Hematopoietic multipotent progenitor cell treated with erythropoietin and hydrocortisone succinate and interleukin-3 and kit ligand, for 17 days (in vitro differentiated cells): Measurements from ENCODE around the gene MANEAL.

Experiments
- DNase-seq: peaks from one replicate; pipeline ENCODE4 v3.0.0-alpha.2; 2015; ENCODE audit warnings: low spot score

Gene MANEAL

DNA sequence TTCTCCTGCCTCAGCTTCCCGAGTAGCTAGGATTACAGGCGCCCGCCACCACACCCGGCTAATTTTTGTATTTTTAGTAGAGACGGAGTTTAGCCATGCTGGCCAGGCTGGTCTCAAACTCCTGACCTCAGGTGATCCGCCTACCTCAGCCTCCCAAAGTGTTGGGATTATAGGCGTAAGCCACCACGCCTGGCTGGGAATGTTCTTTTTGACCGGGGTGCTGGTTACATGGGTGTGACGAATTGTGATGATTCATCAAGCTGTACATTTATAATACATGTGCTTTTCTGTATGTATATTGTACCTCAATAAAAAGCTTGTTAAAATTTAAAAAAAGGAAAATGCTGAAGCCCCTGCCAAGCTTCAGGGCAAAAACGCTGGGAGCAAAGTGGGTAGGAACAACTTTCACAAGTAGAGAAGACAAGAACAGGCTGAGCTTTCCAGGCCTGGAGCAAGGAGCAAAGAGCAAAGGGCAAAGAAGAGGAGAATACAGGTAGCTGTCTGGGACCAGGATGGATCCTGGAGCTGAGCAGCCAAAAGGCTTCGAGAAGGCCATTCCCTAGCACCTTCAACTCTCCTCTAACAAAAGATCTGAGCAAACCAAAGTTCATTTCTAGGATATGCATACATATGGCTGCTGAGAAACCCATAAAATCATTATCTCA, 34.9 kb downstream of the MANEAL start:
- no peak for DNase-seq

DNA sequence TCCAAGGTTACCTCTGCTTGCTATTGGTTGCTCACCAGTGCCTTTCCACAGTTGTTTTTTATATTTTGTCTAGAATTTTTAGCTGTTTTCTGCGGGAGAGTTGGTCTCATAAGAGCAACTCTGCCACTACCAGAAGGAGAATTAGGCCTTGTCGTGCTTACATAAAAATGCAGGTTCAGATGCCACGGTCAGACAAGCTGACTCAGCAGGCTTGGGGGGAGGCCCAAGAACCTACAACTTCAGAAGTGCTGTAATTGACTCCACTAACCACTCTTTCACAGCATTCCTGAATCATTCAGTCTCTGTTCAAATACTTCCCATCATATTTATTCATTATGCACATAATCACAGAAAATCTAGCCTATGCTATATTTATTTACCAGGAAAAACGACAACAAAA, 37.5 kb downstream of the MANEAL start:
- no peak for DNase-seq

DNA sequence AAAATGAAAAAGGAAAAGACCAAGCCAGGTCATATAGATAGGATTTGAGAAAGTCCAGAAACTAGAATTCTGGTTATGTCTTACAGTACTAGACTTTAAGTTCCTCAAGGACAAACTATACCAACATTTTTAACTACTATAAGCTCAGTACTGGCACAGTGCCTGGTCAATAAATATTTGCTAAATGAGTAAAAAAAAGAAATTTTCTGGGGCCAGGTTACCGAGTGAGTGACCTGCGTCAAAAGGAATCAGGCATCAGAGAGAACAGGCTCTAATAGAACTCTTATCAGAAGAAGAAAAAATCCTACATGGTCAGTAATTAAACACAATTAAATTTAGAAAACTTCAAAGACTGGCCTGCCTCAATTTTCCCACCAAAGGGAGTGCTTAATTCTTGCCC, 38.2 kb downstream of the MANEAL start:
- DNase-seq: no peak

DNA sequence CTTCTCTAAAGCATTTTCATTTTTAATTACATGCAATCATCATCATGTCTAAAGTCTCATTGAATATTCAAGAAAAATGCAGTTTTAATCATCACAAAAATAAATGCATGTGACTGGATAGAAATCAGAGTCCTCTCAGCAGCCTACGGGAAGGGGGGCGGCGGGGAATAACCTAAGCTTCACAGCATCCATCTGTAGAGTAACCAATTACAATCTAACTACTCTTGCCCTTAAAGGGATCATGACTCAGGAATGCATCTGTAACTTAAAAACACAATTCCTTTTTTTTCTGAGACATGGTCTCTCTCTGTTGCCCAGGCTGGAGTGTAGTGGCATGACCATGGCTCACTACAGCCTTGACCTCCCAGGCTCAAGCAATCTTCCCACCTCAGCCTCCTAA, 43.1 kb downstream of the MANEAL start:
- no peak for DNase-seq

DNA sequence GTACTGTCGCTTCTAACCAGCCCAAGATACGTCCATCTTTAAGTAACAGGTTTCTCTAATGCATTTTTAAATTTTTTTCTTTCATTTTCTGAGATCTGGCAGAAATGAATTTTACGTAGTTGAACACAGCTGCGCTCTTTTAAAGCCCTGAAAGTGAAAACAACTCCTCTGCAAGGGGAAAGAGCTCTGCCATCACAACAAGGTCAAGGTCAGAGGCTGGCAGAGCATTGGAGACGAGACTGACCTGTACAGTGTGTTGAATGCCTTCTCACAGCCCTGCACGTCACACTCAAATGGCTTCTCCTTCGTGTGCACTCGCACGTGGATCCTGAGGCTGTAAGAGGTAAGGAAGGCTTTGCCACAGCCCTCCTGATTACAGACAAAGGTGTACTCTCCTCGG, 46.0 kb downstream of the MANEAL start:
- no peak for DNase-seq

DNA sequence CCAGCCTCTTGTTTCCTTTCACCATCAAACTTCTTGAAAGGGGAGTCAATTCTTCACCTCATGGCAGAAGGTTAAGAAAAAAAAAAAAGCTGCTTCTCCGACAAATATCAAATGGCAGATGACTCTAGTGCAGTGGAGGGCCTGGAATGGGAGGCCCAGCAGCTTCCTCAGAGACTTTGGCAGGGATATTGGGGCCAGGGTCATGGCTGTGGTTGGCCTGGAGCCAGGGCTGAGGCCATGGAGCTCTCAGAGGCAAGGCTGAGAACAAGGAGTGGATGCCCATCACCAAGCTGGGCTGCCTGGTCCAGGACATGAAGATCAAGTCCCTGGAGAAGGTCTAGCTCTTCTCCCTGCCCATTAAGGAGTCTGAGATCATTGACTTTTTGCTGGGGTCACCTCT, 47.1 kb downstream of the MANEAL start:
- no peak for DNase-seq

DNA sequence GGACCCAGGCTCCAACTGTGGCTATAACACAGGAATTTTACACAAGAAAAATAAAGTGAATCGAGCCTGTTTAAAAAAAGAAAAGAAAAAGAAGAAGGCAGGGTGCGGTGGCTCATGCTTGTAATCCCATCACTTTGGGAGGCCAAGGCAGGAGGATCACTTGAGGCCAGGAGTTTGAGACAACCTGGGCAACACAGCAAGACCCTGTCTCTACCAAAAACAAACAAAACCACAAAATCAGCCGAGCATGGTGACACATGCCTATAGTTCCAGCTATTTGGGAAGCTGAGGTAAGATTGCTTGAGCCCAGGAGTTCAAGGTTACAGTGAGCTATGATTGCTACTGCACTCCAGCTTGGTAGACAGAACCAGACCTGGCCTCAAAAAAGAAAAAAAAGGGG, 48.0 kb downstream of the MANEAL start:
- DNase-seq: no peak

DNA sequence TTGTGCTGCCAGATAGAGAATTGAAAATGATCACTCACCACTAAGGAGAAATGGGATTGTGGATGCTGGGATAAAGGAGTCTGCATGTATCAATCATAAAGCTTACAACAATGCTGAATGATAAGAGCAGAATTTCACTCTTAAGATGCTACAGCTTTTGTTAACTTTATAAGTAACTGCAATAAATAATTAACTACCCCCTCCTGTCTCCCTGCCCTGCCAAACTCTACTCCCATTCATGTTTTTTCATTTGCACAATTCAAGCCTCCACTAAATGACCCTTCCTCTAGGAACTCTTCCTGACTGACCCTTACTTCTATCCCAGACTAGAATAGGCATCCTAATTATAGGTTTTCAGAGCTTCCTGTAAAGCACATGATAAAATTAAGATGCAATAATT, 50.9 kb downstream of the MANEAL start:
- DNase-seq: no peak

DNA sequence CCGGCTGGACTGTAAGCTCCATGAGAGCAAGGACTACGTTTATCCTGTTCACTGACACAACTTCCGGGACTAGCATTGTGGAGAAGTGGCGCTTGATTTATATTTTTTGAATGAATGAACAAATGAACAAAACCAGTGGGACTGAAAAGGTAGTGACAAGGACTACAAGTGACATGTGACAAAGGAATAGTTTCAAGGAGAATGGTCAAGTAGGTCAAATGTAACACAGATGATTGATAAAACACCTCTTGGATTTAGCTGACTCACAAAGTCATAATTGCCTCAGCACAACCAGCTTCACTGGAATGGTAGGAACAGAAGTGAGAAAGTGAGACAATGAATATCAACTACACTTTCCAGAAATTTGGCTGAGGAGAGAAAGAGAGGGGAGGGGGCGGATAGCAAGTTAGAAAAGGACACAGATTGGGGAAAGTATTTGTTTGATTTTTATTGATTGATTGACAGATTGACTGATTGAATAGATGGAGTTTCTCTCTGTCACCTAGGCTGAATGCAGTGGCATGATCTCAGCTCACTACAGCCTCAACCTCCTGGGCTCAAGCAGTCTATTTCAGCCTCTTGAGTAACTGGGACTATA, 51.5 kb downstream of the MANEAL start:
- DNase-seq: no peak

DNA sequence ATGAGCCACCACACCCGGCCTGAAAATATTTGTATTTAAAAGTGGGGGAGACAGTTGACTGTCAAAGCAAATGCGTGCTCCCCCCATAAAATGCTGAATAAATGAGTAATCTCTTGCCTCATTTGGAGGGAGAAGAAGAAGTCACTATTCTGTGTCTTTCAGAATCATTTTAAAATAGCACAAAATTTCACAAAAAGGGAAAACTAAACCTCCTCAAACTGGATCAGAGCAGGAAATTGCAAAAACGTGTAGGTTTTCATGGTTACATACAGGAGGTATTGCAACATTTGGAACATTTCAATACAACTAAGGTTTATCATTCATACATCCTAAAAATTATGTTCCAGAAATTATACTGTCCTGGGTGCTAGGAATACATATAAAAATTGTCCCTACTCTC, 52.1 kb downstream of the MANEAL start:
- DNase-seq: no peak

DNA sequence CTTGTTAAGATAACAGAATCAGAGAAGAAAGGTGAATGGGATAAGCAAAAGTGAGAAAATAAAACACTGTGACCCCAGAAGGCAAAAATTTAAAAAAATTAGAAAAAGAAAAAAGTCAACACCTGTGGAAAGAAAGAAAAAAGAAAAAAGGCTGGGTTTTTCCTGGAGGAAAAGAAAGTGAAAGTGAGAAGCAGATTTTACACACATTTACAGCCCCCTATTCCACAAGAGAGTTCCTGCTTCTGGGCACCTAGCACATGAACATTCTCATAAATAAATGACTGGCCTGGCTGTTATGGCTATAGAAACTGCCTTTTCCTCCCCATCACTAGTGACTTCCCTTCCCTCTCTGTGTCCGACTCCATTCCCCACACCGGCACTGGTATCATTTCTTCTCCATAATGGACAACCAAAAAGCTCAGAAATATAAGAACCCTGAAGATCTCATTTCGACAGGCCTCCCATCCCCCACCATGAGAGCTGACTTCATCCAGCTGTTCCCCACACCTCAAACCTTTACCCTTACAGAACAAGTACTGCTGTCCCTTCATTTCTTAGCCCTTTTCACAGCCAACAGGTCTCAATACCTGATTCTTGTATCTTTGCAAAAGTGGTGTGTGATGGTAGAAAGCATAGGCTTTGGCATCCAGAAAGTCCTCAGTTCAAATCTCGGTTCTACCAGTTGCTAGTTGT, 53.1 kb downstream of the MANEAL start:
- DNase-seq: no peak

DNA sequence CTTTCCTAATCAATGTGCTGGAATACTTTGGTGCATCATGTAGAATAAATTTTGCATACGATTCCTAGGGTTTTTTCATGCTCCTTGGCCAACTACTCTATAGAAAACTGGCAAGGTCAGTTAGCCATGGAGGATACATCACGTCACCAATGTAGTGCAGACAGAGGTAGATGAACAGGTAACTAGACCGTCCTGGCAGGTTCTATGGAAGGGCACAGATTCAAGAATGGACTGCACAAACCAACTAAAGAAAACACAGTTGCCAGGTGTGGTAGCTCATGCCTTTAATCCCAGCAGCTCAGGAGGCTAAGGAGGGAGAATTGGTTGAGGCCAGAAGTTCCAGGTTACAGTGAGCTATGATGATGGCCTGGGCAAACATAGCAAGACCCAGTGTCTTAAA, 55.8 kb downstream of the MANEAL start:
- DNase-seq: no peak

DNA sequence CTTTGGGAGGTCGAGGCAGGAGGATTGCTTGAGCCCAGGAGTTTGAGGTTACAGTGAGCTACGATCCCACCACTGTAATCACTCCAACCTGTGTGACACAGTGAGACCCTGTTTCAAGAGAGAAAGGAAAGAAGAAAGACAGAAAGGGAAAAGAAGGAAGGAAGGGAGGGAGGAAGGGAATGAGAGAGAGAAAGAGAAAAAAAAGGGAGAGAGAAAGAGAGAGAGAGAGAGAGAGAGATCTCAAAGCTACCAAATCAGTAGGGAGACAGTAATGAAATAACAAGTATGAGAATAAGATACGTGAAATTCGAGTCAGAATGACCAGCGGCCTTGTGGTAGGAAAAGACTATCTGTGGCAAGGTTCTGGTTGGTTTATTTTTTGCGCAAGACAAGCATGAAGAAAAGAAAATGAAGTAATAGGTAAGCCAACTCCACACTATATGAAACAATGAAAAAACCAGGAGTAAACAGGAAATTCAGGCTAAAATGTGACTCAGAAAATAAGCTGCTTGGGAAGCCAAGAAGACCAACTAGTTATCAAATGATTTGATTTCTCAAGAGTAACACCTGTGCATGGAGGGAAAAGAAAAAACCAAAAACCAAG, 56.8 kb downstream of the MANEAL start:
- DNase-seq: no peak
